Stimulated activated naive B cell treated with anti-CD40 and anti-IgM and Interleukin-4, amounts not matched to agents 10 μg/mL and 1 μg/mL and 100 μg/mL, for 72 hours (primary cell): ENCODE measurements around the gene SRRT.

ENCODE experiments used
- ATAC-seq, 2 donors: fragments of 150-1000 bp; cut with Tn5 transposase; replicated peaks; 2 replicates each; pipeline ENCODE4 v1.10.0; 2021; ENCODE audit warnings: moderate library complexity in 1 of 2
- DNase-seq: peaks from one replicate; pipeline ENCODE4 v3.0.0; 2021
- H3K27ac Mint-ChIP-seq: one replicate; pipeline ENCODE4 v1.8.0; 2022; ENCODE audit warnings: mild to moderate bottlenecking, mixed read lengths
- H3K27me3 Mint-ChIP-seq, 2 donors: one replicate each; pipeline ENCODE4 v1.8.0; 2022; ENCODE audit warnings: mixed read lengths in 2 of 2
- H3K36me3 Mint-ChIP-seq, 2 donors: one replicate each; pipeline ENCODE4 v1.8.0; 2022; ENCODE audit warnings: mixed read lengths in 2 of 2, mild to moderate bottlenecking in 1 of 2
- H3K4me1 Mint-ChIP-seq, 2 donors: one replicate each; pipeline ENCODE4 v1.8.0; 2022; ENCODE audit warnings: mixed read lengths in 2 of 2, mild to moderate bottlenecking in 1 of 2
- H3K4me3 Mint-ChIP-seq, 2 donors: one replicate each; pipeline ENCODE4 v1.8.0; 2022; ENCODE audit warnings: mild to moderate bottlenecking in 2 of 2, mixed read lengths in 2 of 2, moderate library complexity in 1 of 2
- H3K9me3 Mint-ChIP-seq, 2 donors: one replicate each; pipeline ENCODE4 v1.8.0; 2022; ENCODE audit warnings: mixed read lengths in 2 of 2, mild to moderate bottlenecking in 1 of 2

Gene SRRT

DNA sequence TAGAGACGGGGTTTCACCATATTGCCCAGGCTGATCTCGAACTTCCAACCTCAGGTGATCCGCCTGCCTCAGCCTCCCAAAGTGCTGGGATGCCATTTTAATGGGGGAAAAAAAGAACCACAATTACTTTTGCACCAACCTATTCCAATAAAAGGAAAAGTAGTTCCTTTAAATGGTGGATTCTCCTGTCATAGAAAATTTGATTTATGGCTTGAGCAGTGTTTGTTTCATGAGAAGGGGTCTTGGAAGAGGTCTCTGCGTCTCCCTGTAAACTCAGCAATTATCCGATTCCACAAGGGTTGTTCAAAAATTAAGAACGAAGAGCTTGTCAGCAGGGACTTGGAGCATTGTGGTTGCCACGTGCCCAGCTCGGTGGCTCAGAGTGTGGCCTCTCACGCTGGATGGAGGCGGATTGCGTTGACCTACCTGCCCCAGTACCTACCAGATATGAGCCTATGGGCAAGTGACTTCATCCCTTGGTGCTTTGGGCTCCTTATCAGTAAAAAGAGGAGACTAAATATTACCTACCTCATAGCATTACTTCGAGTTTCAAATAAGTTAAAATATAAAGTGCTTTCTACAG, 10.5 kb upstream of the SRRT start:
- Mint-ChIP-seq H3K4me1 (peaks cover 23 to 44% of the 10 kb centered on the region in 2 donors), H3K27me3 (no peaks in the 10 kb centered on the region), H3K9me3 (no peaks in the 10 kb centered on the region), H3K4me3 (no peak overlapping the region), H3K27ac (peak overlapping the region; percentile 56), H3K36me3 (peaks cover 36 to 51% of the 10 kb centered on the region in 2 donors)
- ATAC-seq (no peak), DNase-seq (no peak)

DNA sequence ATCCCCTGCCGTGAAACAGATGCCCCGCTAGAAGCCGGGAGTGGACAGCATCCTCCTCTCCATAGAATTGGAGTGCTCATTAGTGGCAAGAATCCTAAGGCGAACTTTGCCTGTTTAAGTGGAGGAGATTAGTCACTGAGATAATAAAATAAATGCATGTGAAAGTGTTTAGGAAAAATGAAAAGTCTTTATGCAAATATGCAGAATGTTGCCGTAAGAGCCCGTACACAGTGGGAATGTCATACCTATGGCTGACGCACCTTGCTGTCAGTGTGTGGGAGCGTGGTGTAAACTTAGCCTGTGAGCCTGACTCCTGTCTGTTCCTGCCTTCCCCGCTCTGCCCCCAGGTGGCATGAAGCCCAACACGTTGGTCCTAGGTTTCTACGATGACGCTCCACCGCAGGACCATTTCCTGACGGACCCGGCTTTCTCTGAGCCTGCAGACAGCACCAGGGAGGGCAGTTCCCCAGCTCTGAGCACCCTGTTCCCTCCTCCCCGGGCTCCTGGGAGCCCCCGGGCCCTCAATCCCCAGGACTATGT, 9.5 kb upstream of the SRRT start:
- peak overlapping the region; percentile 98 for H3K27ac Mint-ChIP-seq
- peak overlapping the region; percentile 92 to 95 for H3K4me3 Mint-ChIP-seq
- no peaks in the 10 kb centered on the region for H3K27me3 Mint-ChIP-seq
- no peaks in the 10 kb centered on the region for H3K9me3 Mint-ChIP-seq
- ATAC-seq (peak in 1 of 2 donors; percentile 1), DNase-seq (no peak)
- H3K36me3 Mint-ChIP-seq, result peaks cover 32 to 43% of the 10 kb centered on the region in 2 donors
- H3K4me1 Mint-ChIP-seq, result peaks cover 19 to 37% of the 10 kb centered on the region in 2 donors

DNA sequence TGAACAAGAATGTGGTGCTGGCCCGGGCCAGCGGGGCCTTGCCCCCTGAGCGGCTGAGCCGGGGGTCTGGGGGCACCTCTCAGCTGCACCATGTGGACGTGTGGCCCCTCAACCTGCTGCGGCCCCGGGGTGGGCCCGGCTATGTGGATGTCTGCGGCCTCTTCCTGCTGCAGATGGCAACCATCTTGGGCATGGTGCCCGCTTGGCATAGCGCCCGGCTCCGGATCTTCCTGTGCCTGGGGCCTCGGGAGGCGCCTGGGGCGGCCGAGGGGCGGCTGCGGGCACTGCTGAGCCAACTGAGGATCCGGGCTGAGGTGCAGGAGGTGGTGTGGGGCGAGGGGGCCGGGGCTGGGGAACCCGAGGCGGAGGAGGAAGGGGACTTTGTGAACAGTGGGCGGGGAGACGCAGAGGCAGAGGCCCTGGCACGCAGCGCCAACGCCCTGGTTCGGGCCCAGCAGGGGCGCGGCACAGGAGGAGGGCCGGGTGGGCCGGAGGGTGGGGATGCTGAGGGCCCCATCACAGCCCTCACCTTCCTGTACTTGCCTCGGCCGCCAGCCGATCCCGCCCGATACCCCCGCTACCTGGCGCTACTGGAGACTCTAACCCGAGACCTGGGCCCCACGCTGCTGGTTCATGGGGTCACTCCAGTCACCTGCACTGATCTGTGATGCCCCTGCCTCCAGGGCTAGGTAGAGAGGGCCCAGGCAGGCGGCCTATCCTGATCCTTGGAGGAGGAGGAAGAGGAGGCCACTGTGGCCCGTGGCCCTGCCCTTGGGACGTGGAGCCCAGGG, 8.8 kb upstream of the SRRT start:
- peaks cover 29 to 42% of the 10 kb centered on the region in 2 donors for H3K36me3 Mint-ChIP-seq
- no peaks in the 10 kb centered on the region for H3K9me3 Mint-ChIP-seq
- peak overlapping the region; percentile 98 for H3K27ac Mint-ChIP-seq
- ATAC-seq (peak; percentile 56 to 67), DNase-seq (no peak)
- peaks cover 21 to 37% of the 10 kb centered on the region in 2 donors for H3K4me1 Mint-ChIP-seq
- peak overlapping the region; percentile 92 to 95 for H3K4me3 Mint-ChIP-seq
- H3K27me3 Mint-ChIP-seq, result no peaks in the 10 kb centered on the region

DNA sequence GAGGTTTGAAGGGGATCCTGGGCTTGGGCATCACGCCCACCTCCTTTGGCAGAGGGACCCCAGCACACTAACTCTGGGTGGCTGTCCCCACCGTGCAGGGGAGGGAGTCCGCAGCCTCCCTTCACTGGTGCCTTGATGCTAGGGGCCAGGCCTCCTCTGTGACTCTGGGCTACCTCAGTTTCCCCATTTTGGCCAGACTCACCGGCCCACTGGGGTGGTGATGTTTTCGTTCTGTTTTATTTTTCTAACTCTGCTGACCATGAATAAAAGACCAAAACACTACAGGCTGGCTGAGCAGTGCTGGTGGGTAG, 8.2 kb upstream of the SRRT start:
- H3K27ac Mint-ChIP-seq, result peak overlapping the region; percentile 98
- H3K4me1 Mint-ChIP-seq, result peaks cover 25 to 37% of the 10 kb centered on the region in 2 donors
- peak overlapping the region; percentile 92 to 95 for H3K4me3 Mint-ChIP-seq
- peak in 1 of 2 donors; percentile 6 for ATAC-seq
- H3K27me3 Mint-ChIP-seq, result no peaks in the 10 kb centered on the region
- H3K9me3 Mint-ChIP-seq, result no peaks in the 10 kb centered on the region
- DNase-seq, result no peak
- H3K36me3 Mint-ChIP-seq, result peaks cover 33 to 46% of the 10 kb centered on the region in 2 donors

DNA sequence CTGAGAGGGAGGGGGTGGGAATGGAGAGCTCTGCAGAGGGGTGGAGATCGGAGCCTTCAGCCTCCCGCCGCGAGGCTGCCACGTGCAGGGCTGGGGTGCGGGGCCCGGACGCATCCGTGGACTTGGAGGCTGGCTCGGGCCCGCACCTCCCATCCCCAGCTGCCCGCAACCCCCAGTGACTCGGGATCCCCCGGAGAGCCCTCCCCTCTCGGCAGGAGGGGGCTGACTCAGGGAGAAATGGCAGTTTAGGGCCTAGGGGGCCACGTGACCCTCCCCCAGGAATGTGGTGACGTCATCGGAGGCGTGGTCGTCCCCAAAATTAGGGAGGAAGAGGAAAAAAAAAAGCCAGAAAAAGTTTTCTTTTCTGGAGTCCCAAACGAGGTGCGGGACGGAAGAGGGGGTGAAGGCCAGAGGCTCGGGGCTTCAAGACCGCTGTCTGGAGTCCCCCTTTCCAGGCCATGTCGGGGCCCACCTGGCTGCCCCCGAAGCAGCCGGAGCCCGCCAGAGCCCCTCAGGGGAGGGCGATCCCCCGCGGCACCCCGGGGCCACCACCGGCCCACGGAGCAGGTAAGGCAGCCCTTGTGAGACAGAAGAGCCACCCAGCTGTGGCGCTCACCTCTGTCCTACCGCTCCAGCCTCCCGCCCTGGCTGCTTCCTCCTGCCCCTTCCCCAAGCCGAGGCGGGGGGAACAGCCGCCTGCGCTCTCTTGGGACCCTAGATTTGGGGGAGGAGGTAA, 7.7 kb upstream of the SRRT start, which contains the start of gene TRIP6:
Gene TRIP6, plus strand, starts transcription at position 348 of the 736 bp plus-strand sequence. Its CDS starts 111 bp downstream, at position 459.
- ATAC-seq (peak; percentile 63 to 67), DNase-seq (peak; percentile 53)
- Mint-ChIP-seq H3K9me3 (no peaks in the 10 kb centered on the region), H3K36me3 (peaks cover 31 to 44% of the 10 kb centered on the region in 2 donors), H3K4me1 (peaks cover 25 to 37% of the 10 kb centered on the region in 2 donors), H3K27ac (peak within 1 kb of the TSS; percentile 98), H3K27me3 (no peaks in the 10 kb centered on the region), H3K4me3 (peak within 1 kb of the TSS; percentile 92 to 95)

DNA sequence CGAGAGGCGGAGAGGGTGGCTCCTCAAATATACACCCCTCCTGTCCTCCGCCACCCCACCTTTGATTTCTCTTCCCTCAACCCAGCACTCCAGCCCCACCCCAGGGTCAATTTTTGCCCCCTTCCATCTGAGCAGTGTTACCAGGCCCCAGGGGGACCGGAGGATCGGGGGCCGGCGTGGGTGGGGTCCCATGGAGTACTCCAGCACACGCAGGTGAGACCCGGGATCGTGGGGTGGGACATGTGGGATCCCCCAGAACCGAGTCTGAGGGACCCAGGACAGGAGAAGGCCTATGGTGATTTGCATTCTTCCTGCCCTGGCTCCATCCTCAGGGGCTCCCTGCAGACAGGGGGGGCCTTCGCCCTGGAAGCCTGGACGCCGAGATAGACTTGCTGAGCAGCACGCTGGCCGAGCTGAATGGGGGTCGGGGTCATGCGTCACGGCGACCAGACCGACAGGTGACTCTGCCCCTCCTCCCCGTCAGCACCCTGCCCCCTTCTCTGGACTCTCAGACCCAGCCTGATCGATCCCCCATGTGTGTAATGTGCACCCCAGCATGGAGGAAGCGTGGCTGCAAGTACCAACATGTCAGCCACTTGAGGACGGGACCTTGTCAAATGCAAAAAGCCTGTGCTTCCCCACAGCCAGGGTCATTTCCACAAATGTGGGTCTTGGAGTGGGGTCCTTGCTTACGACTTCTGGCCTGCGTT, 7.0 kb upstream of the SRRT start:
- Mint-ChIP-seq H3K4me1 (peaks cover 29 to 37% of the 10 kb centered on the region in 2 donors), H3K36me3 (peaks cover 28 to 42% of the 10 kb centered on the region in 2 donors), H3K4me3 (peak overlapping the region; percentile 89 to 92), H3K9me3 (no peaks in the 10 kb centered on the region), H3K27ac (peak overlapping the region; percentile 84), H3K27me3 (no peaks in the 10 kb centered on the region)
- ATAC-seq, result peak; percentile 6 to 10
- no peak for DNase-seq

DNA sequence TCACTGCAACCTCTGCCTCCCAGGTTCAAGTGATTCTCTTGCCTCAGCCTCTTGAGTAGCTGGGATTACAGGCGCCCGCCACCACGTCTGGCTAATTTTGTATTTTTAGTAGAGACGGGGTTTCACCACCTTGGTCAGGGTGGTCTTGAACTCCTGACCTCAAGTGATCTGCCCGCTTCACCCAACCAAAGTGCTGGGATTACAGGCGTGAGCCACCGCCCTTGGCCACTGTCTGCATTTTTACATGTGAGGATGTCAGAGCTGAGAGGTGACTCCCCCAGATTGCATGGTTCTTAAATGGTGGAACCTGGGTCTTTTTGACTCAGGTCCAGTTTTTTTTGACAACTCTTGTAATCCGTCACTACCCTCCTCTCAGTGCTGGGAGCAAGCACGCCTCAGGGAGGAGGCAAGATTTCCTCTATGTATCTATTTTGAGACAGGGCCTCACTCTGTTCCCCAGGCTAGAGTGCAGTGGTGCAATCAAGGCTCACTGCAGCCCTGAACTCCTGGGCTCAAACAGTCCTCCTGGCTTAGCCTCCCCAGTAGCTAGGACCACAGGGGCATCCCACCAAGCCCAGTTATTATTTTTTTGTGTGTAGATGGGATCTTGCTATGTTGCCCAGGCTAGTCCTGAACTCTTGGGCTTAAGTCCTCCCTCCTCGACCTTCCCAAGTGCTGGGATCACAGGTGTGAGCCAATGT, 1.2 kb upstream of the SRRT start:
- ATAC-seq, result no peak
- Mint-ChIP-seq H3K27me3 (no peaks in the 10 kb centered on the region), H3K4me1 (peaks cover 33 to 45% of the 10 kb centered on the region in 2 donors), H3K4me3 (peak overlapping the region; percentile 89 to 98), H3K36me3 (peaks cover 41 to 67% of the 10 kb centered on the region in 2 donors), H3K27ac (peak overlapping the region; percentile 99), H3K9me3 (no peaks in the 10 kb centered on the region)
- DNase-seq, result no peak

DNA sequence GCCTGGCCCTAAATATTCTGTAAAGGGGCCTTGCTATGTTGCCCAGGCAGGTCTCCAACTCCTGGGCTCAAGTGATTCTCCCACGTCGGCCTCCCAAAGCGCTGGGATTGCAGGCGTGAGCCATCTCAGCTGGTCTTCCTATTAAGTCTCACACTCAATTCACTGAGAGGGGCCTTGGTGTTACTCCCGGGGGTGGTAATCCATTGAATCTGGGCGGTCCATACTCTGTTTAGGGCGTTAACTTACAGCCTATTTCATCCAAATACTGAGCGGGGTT, 665 bp upstream of the SRRT start:
- ATAC-seq, result peak in 1 of 2 donors; percentile 1
- H3K36me3 Mint-ChIP-seq, result peaks cover 44 to 70% of the 10 kb centered on the region in 2 donors
- H3K4me1 Mint-ChIP-seq, result peaks cover 33 to 44% of the 10 kb centered on the region in 2 donors

DNA sequence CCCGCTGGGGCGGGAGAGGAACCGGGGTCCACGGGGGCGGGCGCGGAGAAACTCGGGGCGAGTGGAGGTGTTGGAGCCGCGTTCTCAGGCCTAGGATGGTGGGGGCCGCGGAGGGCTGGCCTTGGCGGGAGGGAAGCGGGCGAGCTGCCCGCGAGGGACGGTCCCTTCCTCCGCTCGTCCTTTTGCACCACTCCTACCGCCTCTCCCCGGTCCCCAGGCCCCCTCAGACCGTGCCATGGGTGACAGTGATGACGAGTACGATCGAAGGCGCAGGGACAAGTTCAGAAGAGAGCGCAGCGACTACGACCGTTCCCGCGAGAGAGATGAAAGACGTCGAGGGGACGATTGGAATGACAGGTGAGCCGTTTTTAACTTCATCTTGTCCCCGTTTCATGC, 451 bp downstream of the SRRT start:
- Mint-ChIP-seq H3K4me1 (peaks cover 39 to 55% of the 10 kb centered on the region in 2 donors), H3K36me3 (peaks cover 47 to 79% of the 10 kb centered on the region in 2 donors), H3K9me3 (no peaks in the 10 kb centered on the region), H3K27me3 (no peaks in the 10 kb centered on the region), H3K4me3 (peak overlapping the region; percentile 89 to 98), H3K27ac (peak overlapping the region; percentile 99)
- DNase-seq (no peak), ATAC-seq (peak; percentile 59 to 69)

More for the DNA sequence above, 665 bp upstream of the SRRT start:
- Mint-ChIP-seq H3K27ac (peak overlapping the region; percentile 99), H3K27me3 (no peaks in the 10 kb centered on the region), H3K9me3 (no peaks in the 10 kb centered on the region), H3K4me3 (peak overlapping the region; percentile 89 to 98)
- no peak for DNase-seq

DNA sequence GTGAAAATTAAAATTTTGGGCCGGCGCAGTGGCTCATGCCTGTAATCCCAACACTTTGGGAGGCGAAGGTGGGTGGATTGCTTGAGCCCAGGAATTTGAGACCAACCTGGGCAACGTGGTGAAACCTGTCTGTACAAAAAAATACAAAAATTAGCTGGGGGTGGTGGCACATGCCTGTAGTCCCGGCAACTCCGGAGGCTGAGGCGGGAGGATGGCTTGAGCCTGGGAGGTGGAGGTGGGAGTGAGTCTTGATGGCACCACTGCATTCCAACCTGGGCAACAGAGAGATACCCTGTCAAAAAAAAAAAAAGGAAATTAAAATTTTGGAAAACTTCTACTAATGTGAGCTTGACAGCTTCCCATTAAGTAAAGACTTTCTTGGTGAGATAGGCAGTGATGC, 3.1 kb downstream of the SRRT start:
- Mint-ChIP-seq H3K4me1 (peaks cover 37 to 62% of the 10 kb centered on the region in 2 donors), H3K4me3 (no peak overlapping the region), H3K9me3 (no peaks in the 10 kb centered on the region), H3K27ac (peak overlapping the region; percentile 77), H3K27me3 (no peaks in the 10 kb centered on the region), H3K36me3 (peaks cover 54 to 83% of the 10 kb centered on the region in 2 donors)
- ATAC-seq (no peak), DNase-seq (no peak)

DNA sequence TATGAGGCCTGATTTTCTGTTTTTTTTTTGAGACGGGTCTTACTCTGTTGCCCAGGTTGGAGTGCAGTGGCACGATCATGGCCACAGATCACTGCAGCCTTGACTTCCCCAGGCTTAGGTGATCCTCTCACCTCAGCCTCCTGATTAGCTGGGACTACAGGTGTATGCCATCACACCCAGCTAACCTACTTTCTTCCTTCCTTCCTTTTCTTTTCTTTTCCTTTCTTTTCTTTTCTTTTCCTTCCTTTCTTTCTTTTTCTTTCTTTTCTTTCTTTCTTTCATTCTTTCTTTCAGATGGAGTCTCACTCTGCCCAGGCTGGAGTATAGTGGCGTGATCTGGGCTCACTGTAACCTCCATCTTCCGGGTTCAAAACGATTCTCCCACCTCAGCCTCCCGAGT, 3.8 kb downstream of the SRRT start:
- H3K4me1 Mint-ChIP-seq, result peaks cover 41 to 61% of the 10 kb centered on the region in 2 donors
- peaks cover 60 to 83% of the 10 kb centered on the region in 2 donors for H3K36me3 Mint-ChIP-seq
- H3K4me3 Mint-ChIP-seq, result peak overlapping the region in 1 of 2 donors; percentile 2
- H3K27ac Mint-ChIP-seq, result no peak overlapping the region
- no peak for DNase-seq
- H3K9me3 Mint-ChIP-seq, result no peaks in the 10 kb centered on the region
- no peak for ATAC-seq
- no peaks in the 10 kb centered on the region for H3K27me3 Mint-ChIP-seq

DNA sequence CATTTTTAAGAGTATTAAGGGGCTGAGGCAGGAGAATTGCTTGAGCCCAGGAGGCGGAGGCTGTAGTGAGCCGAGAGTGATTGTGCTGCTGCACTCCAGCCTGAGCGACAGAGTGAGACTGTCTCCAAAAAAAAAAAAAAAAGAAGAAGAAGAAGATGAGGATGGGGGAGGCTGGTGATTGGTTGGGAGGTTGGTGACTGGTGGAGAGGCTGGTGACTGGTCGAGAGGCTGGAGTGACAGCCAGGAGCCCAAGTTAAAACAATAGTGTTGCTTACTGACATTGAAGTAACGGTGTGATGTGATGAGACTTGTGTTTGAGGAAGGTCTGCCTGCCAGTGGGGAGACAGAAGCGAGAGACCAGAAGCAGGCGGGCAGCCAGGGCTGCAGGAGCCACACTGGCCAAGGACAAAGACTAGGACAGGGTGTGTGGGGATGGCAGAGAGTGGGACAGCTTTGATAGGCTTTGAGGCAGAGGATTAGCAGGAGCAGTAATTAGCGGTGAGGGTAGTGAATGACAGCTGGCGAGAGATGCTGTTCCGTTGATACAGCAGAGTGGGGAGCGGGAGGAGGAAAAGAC, 4.9 kb downstream of the SRRT start:
- Mint-ChIP-seq H3K4me1 (peaks cover 43 to 61% of the 10 kb centered on the region in 2 donors), H3K27me3 (no peaks in the 10 kb centered on the region), H3K27ac (peak overlapping the region; percentile 57), H3K9me3 (no peaks in the 10 kb centered on the region), H3K4me3 (peak overlapping the region; percentile 9 to 27), H3K36me3 (peaks cover 61 to 83% of the 10 kb centered on the region in 2 donors)
- no peak for DNase-seq
- ATAC-seq, result no peak

DNA sequence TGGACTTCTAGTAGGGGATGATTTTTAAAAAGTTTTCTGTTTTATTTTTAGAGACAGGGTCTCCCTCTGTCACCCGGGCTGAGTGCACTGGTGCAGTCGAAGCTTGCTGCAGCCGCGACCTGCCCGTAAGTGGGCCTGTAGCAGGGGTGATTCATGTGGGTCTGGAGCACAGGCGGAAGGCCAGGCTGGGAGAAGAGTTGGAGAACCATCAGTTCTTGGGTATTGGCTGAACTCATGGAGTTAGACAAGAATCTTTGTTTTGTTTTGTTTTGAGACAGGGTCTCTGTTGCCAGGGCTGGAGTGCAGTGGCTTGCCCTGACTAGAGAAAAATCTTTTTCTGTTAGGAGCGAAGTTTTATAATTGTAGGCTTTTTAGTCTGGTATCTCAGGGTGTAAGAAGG, 5.7 kb downstream of the SRRT start:
- Mint-ChIP-seq H3K4me1 (peaks cover 45 to 65% of the 10 kb centered on the region in 2 donors), H3K27ac (no peak overlapping the region), H3K36me3 (peaks cover 62 to 83% of the 10 kb centered on the region in 2 donors)

More for the DNA sequence above, 5.7 kb downstream of the SRRT start:
- DNase-seq, result no peak
- ATAC-seq, result no peak
- Mint-ChIP-seq H3K9me3 (no peaks in the 10 kb centered on the region), H3K27me3 (no peaks in the 10 kb centered on the region), H3K4me3 (no peak overlapping the region)
